Medulla oblongata (tissue), 1 donor: Measurements from ENCODE around the gene ZC3H12C.
"Not testable (repeated sequence)": the region's sequence is repeated elsewhere in the genome, so short reads cannot be mapped to it uniquely, and the experiment has no call there.

ENCODE experiments used
- DNase-seq: peaks from one replicate; pipeline ENCODE4 v3.0.0-alpha.2; 2015; ENCODE audit errors: extremely low spot score

The ZC3H12C gene

DNA sequence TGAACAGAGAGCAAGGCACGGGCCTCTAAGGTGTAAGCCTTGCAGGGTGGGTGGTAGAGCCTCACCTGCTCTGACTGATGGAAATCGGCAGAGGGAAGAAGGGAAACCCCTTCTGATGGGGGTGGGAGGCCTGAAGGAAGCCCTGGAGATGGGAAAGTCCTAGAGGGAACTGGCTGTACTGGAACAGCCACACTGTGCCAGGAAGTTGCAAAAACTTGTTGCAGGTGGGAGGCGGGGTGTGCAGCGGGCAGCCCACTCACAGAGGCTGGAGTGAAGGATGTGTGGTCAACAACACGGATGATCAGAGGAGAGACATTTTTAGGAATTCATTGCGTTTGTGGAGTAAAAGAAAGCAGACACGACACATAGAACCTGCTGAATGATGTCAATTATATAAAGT lies 91.3 kb downstream of the ZC3H12C start:
- DNase-seq: no peak

DNA sequence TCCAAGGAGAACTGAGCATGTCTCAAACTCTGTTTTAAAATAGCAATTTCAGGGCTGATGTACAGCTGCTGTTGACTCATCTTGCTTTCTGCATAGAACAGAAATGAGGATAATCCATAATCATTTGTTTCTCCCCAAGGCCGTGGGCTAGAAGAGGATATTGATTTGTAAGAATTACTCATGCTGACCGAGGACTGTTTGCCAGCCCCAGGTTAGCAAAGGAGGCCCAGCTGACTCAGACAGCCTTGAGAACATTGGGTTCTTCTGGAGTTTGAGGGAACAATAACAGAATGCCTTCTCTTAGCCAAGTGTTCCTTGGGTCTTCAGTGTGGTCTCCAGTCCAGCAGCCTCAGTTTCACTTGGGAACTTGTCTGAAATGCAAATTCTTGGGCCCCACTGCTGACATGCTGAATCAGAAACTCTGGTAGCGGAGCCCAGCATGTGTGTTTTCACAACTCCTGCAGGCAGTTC lies 92.0 kb downstream of the ZC3H12C start:
- DNase-seq: peak; percentile 51

- DNase-seq: no peak
Measured at GRCh38 chr11:110185599-110185998, 92.4 kb downstream of the ZC3H12C start.

DNA sequence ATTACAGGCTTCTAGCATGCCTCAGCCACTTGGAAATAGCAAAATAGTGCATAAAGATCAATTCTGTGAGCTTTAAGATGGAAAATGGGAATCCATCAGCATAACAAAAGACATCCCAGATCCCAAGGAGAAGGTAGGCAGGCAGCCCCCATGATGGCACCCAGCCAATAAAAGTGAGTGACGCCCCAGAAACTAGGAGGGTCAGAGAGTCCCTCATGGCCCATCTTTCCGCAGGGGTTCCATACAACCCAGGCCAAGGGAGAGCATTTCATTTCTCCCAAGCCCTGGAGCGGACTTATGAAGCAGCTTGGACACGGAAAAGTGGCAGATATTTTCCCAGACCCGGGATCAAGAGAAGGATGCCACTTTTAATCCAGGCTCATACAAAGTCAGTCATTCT lies 93.3 kb downstream of the ZC3H12C start:
- DNase-seq: no peak

- DNase-seq: no peak
Measured at GRCh38 chr11:110186867-110187266, 93.7 kb downstream of the ZC3H12C start.

DNA sequence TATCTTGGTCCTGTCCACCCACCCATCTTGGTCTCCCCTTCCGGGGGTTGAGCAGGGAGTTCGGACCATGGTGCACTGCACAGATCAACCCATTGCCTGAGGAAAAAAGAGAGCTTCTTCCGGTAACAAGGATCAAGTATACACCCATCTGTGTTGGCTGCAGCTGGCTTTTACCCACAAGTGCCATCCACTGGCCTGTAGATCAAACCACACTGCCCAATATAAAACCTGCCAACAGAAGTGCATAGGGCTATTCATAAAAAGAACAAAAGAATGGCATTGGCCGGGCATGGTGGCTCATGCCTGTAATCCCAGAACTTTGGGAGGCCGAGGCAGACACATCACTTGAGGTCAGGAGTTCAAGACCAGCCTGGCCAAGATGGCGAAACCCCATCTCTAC lies 94.5 kb downstream of the ZC3H12C start:
- DNase-seq: no peak

DNA sequence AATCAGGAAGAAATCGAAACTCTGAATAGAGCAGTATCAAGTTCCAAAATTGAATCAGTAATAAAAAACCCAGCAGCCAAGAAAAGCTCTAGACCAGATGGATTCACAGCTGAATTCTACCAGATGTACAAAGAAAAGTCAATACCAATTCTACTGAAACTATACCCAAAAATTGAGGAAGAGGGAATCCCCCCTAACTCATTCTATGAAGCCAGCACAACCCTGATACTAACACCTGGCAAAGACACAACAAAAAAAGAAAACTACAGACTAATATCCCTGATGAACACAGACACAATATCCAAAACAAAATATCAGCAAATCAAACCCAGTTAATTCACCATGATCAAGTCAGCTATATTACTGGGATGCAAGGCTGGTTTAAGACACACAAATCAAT lies 97.7 kb downstream of the ZC3H12C start:
- no peak for DNase-seq

DNA sequence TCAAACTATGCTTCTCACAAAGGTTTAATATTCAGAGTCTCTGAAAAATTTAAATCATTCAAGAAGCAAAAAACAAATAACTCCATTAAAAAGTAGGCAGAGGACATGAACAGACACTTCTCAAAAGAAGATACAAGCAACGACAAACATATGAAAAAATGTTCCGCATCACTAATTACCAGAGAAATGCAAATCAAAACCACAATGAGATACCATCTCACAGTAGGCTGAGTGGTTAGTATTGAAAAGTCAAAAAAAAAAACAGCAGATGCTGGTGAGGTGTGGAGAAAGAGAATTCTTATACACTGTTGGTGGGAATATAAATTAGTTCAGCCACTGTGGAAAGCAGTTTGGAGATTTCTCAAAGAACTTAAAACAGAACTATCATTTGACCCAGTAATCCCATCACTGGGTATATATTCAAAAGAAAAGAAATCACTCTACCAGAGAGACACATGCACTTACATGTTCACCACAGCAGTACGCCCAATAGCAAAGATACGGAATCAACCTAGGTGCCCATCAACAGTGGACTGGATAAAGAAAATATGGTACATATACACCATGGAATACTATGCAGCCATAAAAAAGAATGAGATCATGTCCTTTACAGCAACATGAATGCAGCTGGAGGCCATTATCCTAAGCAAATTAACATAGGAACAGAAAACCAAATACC lies 99.6 kb downstream of the ZC3H12C start:
- DNase-seq: not testable (repeated sequence)

DNA sequence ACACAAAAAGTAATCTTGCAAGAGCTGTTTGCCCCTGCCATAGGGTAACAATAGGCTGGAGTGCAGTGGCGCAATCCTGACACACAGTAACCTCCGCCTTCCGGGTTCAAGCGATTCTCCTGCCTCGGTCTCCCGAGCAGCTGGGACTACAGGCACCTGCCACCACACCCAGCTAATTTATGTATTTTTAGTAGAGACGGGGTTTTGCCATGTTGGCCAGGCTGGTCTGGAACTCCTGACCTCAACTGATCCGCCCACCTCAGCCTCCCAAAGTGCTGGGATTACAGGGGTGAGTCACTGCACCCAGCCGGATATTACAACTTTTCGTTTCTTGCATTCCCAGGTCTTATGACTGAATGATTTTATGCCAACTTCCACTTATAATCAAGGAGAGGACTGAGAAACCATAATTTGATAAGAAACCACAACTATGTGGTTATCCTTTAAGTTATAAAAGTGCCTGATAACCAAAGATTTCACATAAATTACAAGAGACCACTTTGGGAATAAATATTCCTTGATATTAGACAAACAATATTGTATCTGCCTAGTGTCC lies 101.1 kb downstream of the ZC3H12C start:
- DNase-seq: not testable (repeated sequence)

- DNase-seq: no peak
Measured at GRCh38 chr11:110196241-110196754, 103.1 kb downstream of the ZC3H12C start.

DNA sequence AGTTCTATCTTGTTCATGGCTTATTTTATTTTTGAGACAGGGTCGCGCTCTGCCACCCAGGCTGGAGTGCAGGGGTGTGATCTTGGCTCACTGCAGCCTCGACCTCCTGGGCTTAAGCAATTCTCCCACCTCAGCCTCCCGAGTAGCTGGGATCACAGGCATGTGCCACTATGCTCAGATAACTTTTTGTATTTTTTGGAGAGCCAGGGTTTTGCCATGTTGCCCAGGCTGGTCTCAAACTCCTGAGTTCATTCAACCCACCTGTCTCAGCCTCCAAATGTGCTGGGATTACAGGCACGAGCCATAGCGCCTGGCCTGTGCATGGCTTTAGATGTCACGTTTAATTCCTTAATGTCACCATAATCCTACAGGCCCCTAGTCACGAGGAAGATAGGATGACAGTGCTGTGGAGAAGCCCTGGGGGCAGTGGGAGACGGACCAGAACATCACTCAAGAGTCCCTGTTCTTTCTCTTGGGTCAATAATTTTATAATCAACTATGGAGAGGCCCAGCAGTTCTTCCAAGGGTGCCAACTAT lies 103.8 kb downstream of the ZC3H12C start:
- DNase-seq: no peak

- no peak for DNase-seq
Measured at GRCh38 chr11:110198031-110198729, 105.0 kb downstream of the ZC3H12C start.

DNA sequence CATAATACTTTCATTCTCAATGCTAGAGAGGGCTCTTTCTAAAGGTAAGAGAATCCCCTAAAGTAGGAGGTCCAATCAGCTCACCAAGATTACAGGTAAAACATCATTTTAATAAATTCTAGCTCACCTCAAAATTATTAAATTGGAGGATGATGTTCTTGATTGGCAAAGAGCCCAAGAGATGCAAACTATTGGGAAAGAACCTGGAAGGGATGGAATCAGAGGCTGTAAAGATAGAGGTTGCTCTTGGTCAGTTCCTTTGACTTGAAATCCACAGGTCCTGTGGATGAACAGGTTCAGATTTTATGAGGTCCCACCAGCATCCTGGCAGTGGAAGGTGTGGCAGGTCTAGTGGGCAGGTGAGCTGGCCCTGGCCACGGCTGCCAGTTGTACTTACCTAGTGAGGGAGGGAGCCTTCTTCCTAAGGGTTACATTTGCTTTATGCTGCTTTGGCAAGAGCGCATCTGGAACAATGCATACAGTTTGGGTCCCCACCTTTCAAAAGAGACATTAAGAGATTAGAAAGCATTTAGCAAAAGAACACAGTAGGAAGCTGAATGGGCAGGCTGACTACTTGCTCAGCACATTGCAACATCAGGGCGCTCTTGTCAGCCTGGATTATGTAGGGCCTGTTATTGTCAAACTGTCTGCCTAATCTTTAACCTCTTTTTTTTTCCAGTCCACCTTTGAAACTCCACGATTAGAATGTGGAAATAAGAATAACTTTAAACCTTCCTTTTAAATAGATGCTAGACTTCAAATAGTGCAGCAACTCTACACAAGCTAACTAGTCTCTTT lies 106.2 kb downstream of the ZC3H12C start:
- no peak for DNase-seq

DNA sequence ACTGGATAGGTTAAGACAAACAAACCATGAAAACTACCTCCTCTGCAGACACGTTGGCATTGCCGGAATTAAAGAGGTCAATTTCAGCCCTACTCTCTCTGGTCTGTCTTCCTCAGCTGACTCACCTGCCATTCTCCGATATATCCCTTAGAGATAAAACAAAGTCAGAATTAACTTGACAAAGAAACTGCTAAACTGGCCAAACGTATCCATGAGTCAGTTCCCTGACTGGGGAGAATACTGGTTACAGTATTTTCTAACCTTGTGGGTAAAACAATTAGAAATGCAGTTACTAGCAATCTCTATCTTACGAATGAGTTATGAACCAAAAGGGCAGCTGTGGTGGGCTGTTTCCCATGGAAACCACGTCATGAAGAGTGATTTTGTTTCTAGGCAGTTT lies 107.0 kb downstream of the ZC3H12C start:
- no peak for DNase-seq

DNA sequence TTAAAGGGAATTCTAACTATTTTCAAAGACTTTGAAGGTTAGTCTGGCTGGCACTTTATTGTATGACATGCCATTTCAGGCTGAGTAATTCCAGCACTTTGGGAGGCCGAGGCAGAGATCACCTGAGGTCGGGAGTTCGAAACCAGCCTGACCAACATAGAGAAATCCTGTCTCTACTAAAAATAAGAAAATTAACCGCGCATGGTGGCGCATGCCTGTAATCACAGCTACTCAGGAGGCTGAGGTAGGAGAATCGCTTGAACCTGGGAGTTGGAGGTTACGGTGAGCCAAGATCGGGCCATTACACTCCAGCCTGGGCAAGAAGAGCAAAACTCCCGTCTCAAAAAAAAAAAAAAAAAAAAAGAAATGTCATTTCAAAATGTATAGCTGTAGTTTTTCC lies 107.6 kb downstream of the ZC3H12C start:
- no peak for DNase-seq

- no peak for DNase-seq
Measured at GRCh38 chr11:110207123-110207522, 113.9 kb downstream of the ZC3H12C start.

DNA sequence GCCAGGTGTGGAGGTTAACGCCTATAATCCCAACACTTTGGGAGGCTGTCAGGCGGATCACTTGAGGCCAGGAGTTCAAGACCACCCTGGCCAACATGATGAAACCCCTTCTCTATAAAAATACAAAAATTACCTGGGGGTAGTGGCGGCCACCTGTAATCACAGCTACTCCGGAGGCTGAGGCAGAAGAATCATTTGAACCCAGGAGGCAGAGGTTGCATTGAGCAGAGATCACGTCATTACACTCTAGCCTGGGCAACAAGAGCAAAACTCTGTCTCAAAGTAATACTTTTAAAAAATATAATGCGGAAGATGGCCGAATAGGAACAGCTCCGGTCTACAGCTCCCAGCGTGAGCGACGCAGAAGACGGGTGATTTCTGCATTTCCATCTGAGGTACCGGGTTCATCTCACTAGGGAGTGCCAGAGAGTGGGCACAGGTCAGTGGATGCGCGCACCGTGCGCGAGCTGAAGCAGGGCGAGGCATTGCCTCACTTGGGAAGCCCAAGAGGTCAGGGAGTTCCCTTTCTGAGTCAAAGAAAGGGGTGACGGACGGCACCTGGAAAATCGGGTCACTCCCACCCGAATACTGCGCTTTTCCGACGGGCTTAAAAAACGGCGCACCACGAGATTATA lies 115.6 kb downstream of the ZC3H12C start:
- not testable (repeated sequence) for DNase-seq

- not testable (repeated sequence) for DNase-seq
Measured at GRCh38 chr11:110209313-110209694, 116.1 kb downstream of the ZC3H12C start.

DNA sequence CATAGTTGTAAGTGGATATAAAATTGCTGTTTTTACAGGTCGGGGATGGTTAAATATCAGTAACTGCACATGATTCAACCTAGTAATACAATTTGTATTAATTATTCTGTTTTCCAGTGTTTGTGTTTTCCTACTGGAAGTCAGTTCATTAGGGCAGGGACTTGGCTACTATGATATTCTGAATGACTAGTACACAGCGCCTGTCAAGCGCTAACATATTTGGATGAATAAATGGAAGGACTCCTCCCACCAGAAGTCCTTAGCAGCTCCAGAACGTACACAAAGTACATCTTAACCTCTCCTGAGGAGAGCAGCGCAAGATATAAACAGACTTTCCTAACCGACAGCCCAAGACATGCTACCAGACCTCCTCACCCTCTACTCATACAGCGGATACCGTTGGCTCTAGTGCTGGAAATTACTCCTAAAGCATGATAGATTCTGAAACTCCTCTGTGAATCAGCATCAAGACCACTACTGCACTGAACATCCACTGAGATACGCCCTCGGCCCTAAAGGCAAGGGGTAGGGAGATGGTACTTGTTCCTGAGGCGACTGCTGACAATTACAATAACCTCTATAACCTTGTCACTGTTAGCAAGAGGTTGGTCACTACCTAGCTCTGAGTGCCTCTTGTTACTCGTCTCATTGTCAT lies 124.2 kb downstream of the ZC3H12C start:
- no peak for DNase-seq

DNA sequence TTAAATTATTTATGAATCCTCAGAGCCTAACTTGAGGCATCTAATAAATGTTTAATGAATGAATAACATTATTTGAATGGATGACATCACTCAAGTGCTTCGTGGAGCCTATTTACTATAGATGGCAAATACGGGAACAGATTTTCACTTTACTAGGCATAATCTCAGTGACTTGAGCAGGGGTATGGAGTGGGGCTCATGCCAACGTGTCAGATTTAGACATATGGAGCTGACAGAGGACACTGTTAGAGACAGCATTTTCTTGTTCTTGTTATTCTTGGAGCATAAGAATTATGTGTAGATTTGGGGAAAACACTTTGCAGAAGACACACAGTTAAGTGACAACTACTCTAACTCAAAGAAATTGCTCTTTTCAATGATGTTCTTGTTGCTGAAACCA lies 124.7 kb downstream of the ZC3H12C start:
- no peak for DNase-seq
